ENCODE results near the gene N4BP3.

N4BP3 gene

GRCh38 chr5:178163772-178164735 is 50.7 kb downstream of the N4BP3 start:
- no peak overlapping the region for H3K4me3 ChIP-seq (ENCODE audit: low read depth, low read length)
- TF ChIP-seq CTCF (conservative IDR thresholded peaks at IDR 0.05; ENCODE audit: low read depth, low read length) = peak; percentile 99
- peak; percentile 75 for DNase-seq (ENCODE audit: low read depth)

- no peak for DNase-seq (ENCODE audit: low read depth)
- no peak for TF ChIP-seq CTCF (conservative IDR thresholded peaks at IDR 0.05; ENCODE audit: low read depth, low read length)
- no peak overlapping the region for H3K4me3 ChIP-seq (ENCODE audit: low read depth, low read length)
Observed at GRCh38 chr5:178165581-178165980, 52.2 kb downstream of the N4BP3 start.

- no peak for TF ChIP-seq CTCF (conservative IDR thresholded peaks at IDR 0.05; ENCODE audit: low read depth, low read length)
- H3K4me3 ChIP-seq (ENCODE audit: low read depth, low read length) = no peak overlapping the region
- DNase-seq (ENCODE audit: low read depth) = no peak
Observed at GRCh38 chr5:178170455-178170854, 57.1 kb downstream of the N4BP3 start.

- no peak overlapping the region for H3K4me3 ChIP-seq (ENCODE audit: low read depth, low read length)
- no peak for TF ChIP-seq CTCF (conservative IDR thresholded peaks at IDR 0.05; ENCODE audit: low read depth, low read length)
Observed at GRCh38 chr5:178174456-178174855, 61.1 kb downstream of the N4BP3 start.

More at GRCh38 chr5:178174456-178174855, 61.1 kb downstream of the N4BP3 start:
- DNase-seq (ENCODE audit: low read depth) = no peak
